ENCODE measurements around the gene PIAS2. TPM values are rescaled to one million over a fixed set of nuclear protein-coding genes. Genes with fewer than 3 reads are reported as not detected.

Gene PIAS2
- total and polyA plus RNA-seq, 9 of the 15 experiments (the other 6 are each of a cell fraction or from before 2014, with no cell fraction given): 2.9 to 23.9 (median 12.0) TPM

GRCh38 chr18:46920653-46921052, 3.3 kb upstream of the PIAS2 start:
- Histone ChIP-seq H3K4me3 (no peak overlapping the region), H3K4me1 (replicated peaks in 1 of 2; ENCODE audit: control insufficient read depth in 2 of 2, insufficient read depth in 2 of 2, low read length in 2 of 2) (peaks cover 0 to 10% of the 10 kb centered on the region in 2 experiments; a peak in 3 of 5 replicates), H3K36me3 (ENCODE audit: control insufficient read depth, insufficient read depth, low read length) (no peaks in the 10 kb centered on the region), H3K4me2 (ENCODE audit: insufficient read depth, low read length) (no peak overlapping the region), H3K79me2 (ENCODE audit: control insufficient read depth, insufficient read depth, low read length) (peaks cover 13% of the 10 kb centered on the region), H3K27me3 (ENCODE audit: control insufficient read depth in 2 of 2, insufficient read depth in 2 of 2, low read length in 2 of 2) (no peaks in the 10 kb centered on the region), H2AFZ (ENCODE audit: low read depth, low read length) (no peak overlapping the region), H3K27ac (ENCODE audit: extremely low read depth, low read depth, low read length) (no peak overlapping the region), H4K20me1 (replicated peaks; ENCODE audit: control insufficient read depth, insufficient read depth, low read length) (no peaks in the 10 kb centered on the region), H3K9me3 (replicated peaks; ENCODE audit: control insufficient read depth, insufficient read depth, low read depth, low read length) (no peaks in the 10 kb centered on the region), H3K9ac (ENCODE audit: insufficient read depth in 1 of 2, low read depth in 2 of 2, low read length in 2 of 2) (no peak overlapping the region), H3K9me1 (ENCODE audit: control insufficient read depth, insufficient read depth, low read length) (no peaks in the 10 kb centered on the region)
- no peak for DNase-seq (ENCODE audit: extremely low read depth in 1 of 4, low spot score in 3 of 4)
- intact Hi-C loops (cut with micrococcal nuclease) (no loop called here), in situ Hi-C loops (cut with MboI) (no loop called here)
- no TSS peak for BruUV-seq (replicated peaks)
- 56% methylated on average over 1 of the region's 1 CpG for WGBS (ENCODE audit: insufficient coverage, low coverage, missing lambda C conversion rate)
- no peak for TF ChIP-seq BACH1 (tag; IDR thresholded peaks at IDR 0.05)
- TF ChIP-seq PHF20 (IDR thresholded peaks at IDR 0.05; ENCODE audit: partially characterized antibody): no peak
- no peak for TF ChIP-seq CHCHD3 (CRISPR knock-in tag; IDR thresholded peaks at IDR 0.05)
- TF ChIP-seq MED1 (CRISPR knock-in tag; IDR thresholded peaks at IDR 0.05; ENCODE audit: borderline replicate concordance): no peak
- no peak for TF ChIP-seq BDP1 (IDR thresholded peaks at IDR 0.05; ENCODE audit: insufficient read depth, insufficient read length)
- TF ChIP-seq TCF7L2 (IDR thresholded peaks at IDR 0.05; ENCODE audit: low read depth, low read length): no peak
- no peak for TF ChIP-seq CBX5 (IDR thresholded peaks at IDR 0.05; ENCODE audit: borderline replicate concordance, low read depth)
- TF ChIP-seq LCOR (CRISPR knock-in tag; IDR thresholded peaks at IDR 0.05): no peak
- TF ChIP-seq BRD4 (IDR thresholded peaks at IDR 0.05): no peak
- no peak for TF ChIP-seq GABPB1 (CRISPR knock-in tag; IDR thresholded peaks at IDR 0.05)
- POLR2A ChIA-PET: no interaction called here
- ATAC-seq: no peak
- FAIRE-seq: no peak
- CTCF ChIA-PET (ENCODE audit: low intra/inter-chr PET ratio): no interaction called here
